ENCODE measurements around the gene MTA3. TPM values are rescaled to one million over a fixed set of nuclear protein-coding genes. Genes with fewer than 3 reads are reported as not detected.
"Not testable (repeated sequence)": the region's sequence is repeated elsewhere in the genome, so short reads cannot be mapped to it uniquely, and the experiment has no call there.

The MTA3 gene
- total RNA-seq, 1 experiment from 2014 or later: 25.9 TPM

- no peak for DNase-seq (ENCODE audit: low read depth)
These were observed 38.7 kb downstream of the MTA3 start for GRCh38 chr2:42607101-42607637.

- no peak for DNase-seq (ENCODE audit: low read depth)
These were observed 45.0 kb downstream of the MTA3 start for GRCh38 chr2:42613281-42614064.

- DNase-seq (ENCODE audit: low read depth): no peak
These were observed 46.4 kb downstream of the MTA3 start for GRCh38 chr2:42614838-42615237.

- no peak for DNase-seq (ENCODE audit: low read depth)
These were observed 49.7 kb downstream of the MTA3 start for GRCh38 chr2:42618116-42618515.

GRCh38 chr2:42618972-42619371 is 50.5 kb downstream of the MTA3 start:
- DNase-seq (ENCODE audit: low read depth): peak; percentile 16

- not testable (repeated sequence) for DNase-seq (ENCODE audit: low read depth)
These were observed 53.2 kb downstream of the MTA3 start for GRCh38 chr2:42621626-42622025.

GRCh38 chr2:42622943-42623676 is 54.7 kb downstream of the MTA3 start:
- no peak for DNase-seq (ENCODE audit: low read depth)

GRCh38 chr2:42624047-42624446 is 55.6 kb downstream of the MTA3 start:
- no peak for DNase-seq (ENCODE audit: low read depth)

- not testable (repeated sequence) for DNase-seq (ENCODE audit: low read depth)
These were observed 59.6 kb downstream of the MTA3 start for GRCh38 chr2:42628024-42628423.

GRCh38 chr2:42636934-42637333 is 68.5 kb downstream of the MTA3 start:
- no peak for DNase-seq (ENCODE audit: low read depth)

- no peak for DNase-seq (ENCODE audit: low read depth)
These were observed 69.8 kb downstream of the MTA3 start for GRCh38 chr2:42638080-42638784.

GRCh38 chr2:42639340-42640077 is 71.1 kb downstream of the MTA3 start:
- DNase-seq (ENCODE audit: low read depth): no peak

- no peak for DNase-seq (ENCODE audit: low read depth)
These were observed 71.8 kb downstream of the MTA3 start for GRCh38 chr2:42640261-42640660.

- DNase-seq (ENCODE audit: low read depth): not testable (repeated sequence)
These were observed 73.9 kb downstream of the MTA3 start for GRCh38 chr2:42642371-42642770.

GRCh38 chr2:42645551-42645950 is 77.1 kb downstream of the MTA3 start:
- no peak for DNase-seq (ENCODE audit: low read depth)

GRCh38 chr2:42648796-42649195 is 80.4 kb downstream of the MTA3 start:
- DNase-seq (ENCODE audit: low read depth): no peak

- DNase-seq (ENCODE audit: low read depth): no peak
These were observed 82.6 kb downstream of the MTA3 start for GRCh38 chr2:42651057-42651456.

- no peak for DNase-seq (ENCODE audit: low read depth)
These were observed 83.7 kb downstream of the MTA3 start for GRCh38 chr2:42652086-42652485.

GRCh38 chr2:42653039-42653438 is 84.6 kb downstream of the MTA3 start:
- DNase-seq (ENCODE audit: low read depth): no peak

GRCh38 chr2:42653908-42654445 is 85.5 kb downstream of the MTA3 start:
- no peak for DNase-seq (ENCODE audit: low read depth)

GRCh38 chr2:42658306-42658705 is 89.9 kb downstream of the MTA3 start:
- DNase-seq (ENCODE audit: low read depth): no peak
